Sigmoid colon (tissue), 7 donors: ENCODE data around the gene CNOT11. TPM values are rescaled to one million over a fixed set of nuclear protein-coding genes. Genes with fewer than 3 reads are reported as not detected.
"Not testable (repeated sequence)": the region's sequence is repeated elsewhere in the genome, so short reads cannot be mapped to it uniquely, and the experiment has no call there.

Experiments used
- DNase-seq: peaks from one replicate; pipeline ENCODE4 v3.0.0-alpha.2; 2019
- H3K27ac ChIP-seq, 4 donors: fragments of 200-600 bp; sonication (generic); one replicate each; pipeline ENCODE4 v1.5.1; 2016 to 2019; ENCODE audit warnings: mild to moderate bottlenecking in 1 of 4
- H3K27me3 ChIP-seq, 3 donors: fragments of 200-600 bp; sonication (generic); one replicate each; pipeline ENCODE4 v1.5.1; 2019; ENCODE audit warnings: mild to moderate bottlenecking in 1 of 3
- H3K36me3 ChIP-seq, 4 donors: fragments of 200-600 bp; sonication (generic); one replicate each; pipeline ENCODE4 v1.5.1; 2016 to 2019
- H3K4me1 ChIP-seq, 4 donors: fragments of 200-600 bp; sonication (generic); one replicate each; pipeline ENCODE4 v1.5.1; 2017 to 2019
- H3K4me3 ChIP-seq, 4 donors: fragments of 200-600 bp; sonication (generic); one replicate each; pipeline ENCODE4 v1.5.1; 2017 to 2019; ENCODE audit warnings: mild to moderate bottlenecking in 2 of 4, moderate library complexity in 1 of 4
- H3K9me3 ChIP-seq, 4 donors: fragments of 200-600 bp in 3 of 4; sonication (generic) in 3 of 4; one replicate each; pipeline versions ENCODE4 v1.5.1 to v1.6.1; 2013 to 2019
- CTCF ChIP-seq, 4 experiments: fragments of 450-650 bp in 3 of 4; fragments of 200-600 bp in 1 of 4; IDR thresholded peaks; one replicate each; pipeline ENCODE4 v1.5.1; 2016 to 2019; ENCODE audit warnings: antibody characterized with exemption in 4 of 4, mild to moderate bottlenecking in 3 of 4, moderate library complexity in 2 of 4
- EP300 ChIP-seq, 4 donors: sonication (generic); formaldehyde crosslinking; IDR thresholded peaks; one replicate each; pipeline ENCODE4 v1.6.1; 2017; ENCODE audit warnings: antibody characterized with exemption in 4 of 4
- POLR2A ChIP-seq, 2 donors: fragments of 450-650 bp; IDR thresholded peaks; one replicate each; pipeline ENCODE4 v1.6.1; 2016; ENCODE audit warnings: antibody characterized with exemption in 2 of 2, mild to moderate bottlenecking in 2 of 2, moderate library complexity in 2 of 2
- POLR2AphosphoS5 ChIP-seq, 4 donors: sonication (generic); formaldehyde crosslinking; IDR thresholded peaks; one replicate each; pipeline ENCODE4 v1.6.1; 2017; ENCODE audit warnings: antibody characterized with exemption in 4 of 4
- WGBS, 2 donors: extraction: QIAGEN DNeasy Blood & Tissue Kit; methylation state at CpG; one replicate each; pipeline ENCODE4 v1.1.7; 2013; 5-methylcytosine and 5-hydroxymethylcytosine counted together
- intact Hi-C: fragments of 100-400 bp; cut with DNase I; formaldehyde crosslinking; loops from one replicate; pipeline ENCODE4 v1.15.1; 2023
- polyA plus RNA-seq, 3 donors: library from polyadenylated mRNA; stranded (reverse); fragments of 200-250 nt; gene quantifications; one replicate each; pipeline ENCODE4 v1.2.3, GENCODE V29; 2013
- total RNA-seq, 4 donors: library from RNA; depleted of rRNA; stranded (reverse); fragments of >200 nt; gene quantifications; one replicate each; pipeline ENCODE4 v1.1.0, GENCODE V29; 2016
- donor health status: healthy with polysubstance abuse.
- donor health status: Bipolar disorder and iron deficiency.
- donor health status: healthy.

CNOT11 gene
- total and polyA plus RNA-seq, 7 donors = 21.4 to 33.7 (median 22.8) TPM

- WGBS, 2 donors = 70 to 73% methylated on average over 4 of the region's 4 CpGs
- H3K27me3 ChIP-seq = no peaks in the 10 kb centered on the region
- no peak overlapping the region for H3K4me3 ChIP-seq
- TF ChIP-seq CTCF (IDR thresholded peaks at IDR 0.05) (no peak), EP300 (IDR thresholded peaks at IDR 0.05) (no peak), POLR2A (IDR thresholded peaks at IDR 0.05) (no peak), POLR2AphosphoS5 (IDR thresholded peaks at IDR 0.05) (no peak)
- no peak overlapping the region for H3K27ac ChIP-seq
- no peaks in the 10 kb centered on the region for H3K36me3 ChIP-seq
- H3K9me3 ChIP-seq = peaks cover 0 to 3% (median 0%) of the 10 kb centered on the region in 4 donors
- intact Hi-C loops = loop anchor here (5.0 kb wide), 1 partner anchor 57 kb away; the partner anchor contains the start of gene TBC1D8
- H3K4me1 ChIP-seq = peaks cover 0 to 5% (median 2%) of the 10 kb centered on the region in 4 donors
- no peak for DNase-seq
Observed at GRCh38 chr2:101208830-101209229, 43.9 kb upstream of the CNOT11 start.

- no peaks in the 10 kb centered on the region for H3K4me1 ChIP-seq
- WGBS, 2 donors = 78 to 88% methylated on average over 7 of the region's 7 CpGs
- no peaks in the 10 kb centered on the region for H3K27me3 ChIP-seq
- H3K4me3 ChIP-seq = no peak overlapping the region
- H3K9me3 ChIP-seq = no peaks in the 10 kb centered on the region
- H3K27ac ChIP-seq = no peak overlapping the region
- TF ChIP-seq EP300 (IDR thresholded peaks at IDR 0.05) (no peak), POLR2AphosphoS5 (IDR thresholded peaks at IDR 0.05) (no peak), CTCF (IDR thresholded peaks at IDR 0.05) (no peak), POLR2A (IDR thresholded peaks at IDR 0.05) (no peak)
- H3K36me3 ChIP-seq = no peaks in the 10 kb centered on the region
- DNase-seq = no peak
- intact Hi-C loops = no loop called here
Observed at GRCh38 chr2:101219246-101219645, 33.4 kb upstream of the CNOT11 start.

- H3K27ac ChIP-seq, DNase-seq, H3K36me3 ChIP-seq, H3K4me3 ChIP-seq, H3K9me3 ChIP-seq, H3K4me1 ChIP-seq, intact Hi-C loops, H3K27me3 ChIP-seq: not testable (repeated sequence)
- 68 to 83% methylated on average over 7 of the region's 7 CpGs for WGBS, 2 donors
Observed at GRCh38 chr2:101220091-101220490, 32.6 kb upstream of the CNOT11 start.

GRCh38 chr2:101223814-101224231, 28.9 kb upstream of the CNOT11 start:
- intact Hi-C loops = no loop called here
- Histone ChIP-seq H3K36me3 (no peaks in the 10 kb centered on the region), H3K27me3 (no peaks in the 10 kb centered on the region), H3K4me3 (no peak overlapping the region), H3K4me1 (no peaks in the 10 kb centered on the region), H3K9me3 (no peaks in the 10 kb centered on the region), H3K27ac (no peak overlapping the region)
- no peak for TF ChIP-seq POLR2AphosphoS5 (IDR thresholded peaks at IDR 0.05)
- TF ChIP-seq CTCF (IDR thresholded peaks at IDR 0.05) = no peak
- TF ChIP-seq EP300 (IDR thresholded peaks at IDR 0.05) = no peak
- TF ChIP-seq POLR2A (IDR thresholded peaks at IDR 0.05) = no peak
- 45 to 79% methylated on average over 7 of the region's 7 CpGs for WGBS, 2 donors
- DNase-seq = no peak

GRCh38 chr2:101230541-101231001, 22.1 kb upstream of the CNOT11 start:
- no peaks in the 10 kb centered on the region for H3K9me3 ChIP-seq
- 75 to 95% methylated on average over 2 of the region's 2 CpGs for WGBS, 2 donors
- H3K4me1 ChIP-seq = no peaks in the 10 kb centered on the region
- no peaks in the 10 kb centered on the region for H3K27me3 ChIP-seq
- no peak overlapping the region for H3K27ac ChIP-seq
- TF ChIP-seq POLR2A (IDR thresholded peaks at IDR 0.05) (no peak), CTCF (IDR thresholded peaks at IDR 0.05) (no peak), POLR2AphosphoS5 (IDR thresholded peaks at IDR 0.05) (no peak), EP300 (IDR thresholded peaks at IDR 0.05) (no peak)
- no peaks in the 10 kb centered on the region for H3K36me3 ChIP-seq
- H3K4me3 ChIP-seq = no peak overlapping the region
- intact Hi-C loops = no loop called here
- DNase-seq = no peak
